Measurements from ENCODE around the gene SERPINA5. TPM values are rescaled to one million over a fixed set of nuclear protein-coding genes. Genes with fewer than 3 reads are reported as not detected.

The SERPINA5 gene
- total and polyA plus RNA-seq, 10 of the 15 experiments (the other 5 are each of a cell fraction or from before 2014, with no cell fraction given): 0.90 TPM; not detected in 9

- H2AFZ ChIP-seq (ENCODE audit: control insufficient read depth, low read depth, low read length): no peak overlapping the region
- BruUV-seq (replicated peaks): no TSS peak
- ChIA-PET SMC1A (ENCODE audit: uncharacterized antibody, unreplicated experiment) (no interaction called here), CTCF (no interaction called here), POLR2A (no interaction called here), RAD21 (ENCODE audit: unreplicated experiment) (no interaction called here)
- no peak overlapping the region for H3K27ac ChIP-seq (ENCODE audit: control insufficient read depth, insufficient read depth)
- in situ Hi-C loops (cut with MboI): no loop called here
- no peak overlapping the region for H3K4me2 ChIP-seq (ENCODE audit: control insufficient read depth, insufficient read depth)
- H3K9me3 ChIP-seq (replicated peaks; ENCODE audit: control insufficient read depth, insufficient read depth, low read length): peaks cover 7% of the 10 kb centered on the region; the same call in 2 of the 3 replicates
- no peak overlapping the region for H3K4me3 ChIP-seq
- no peaks in the 10 kb centered on the region for H3K79me2 ChIP-seq (ENCODE audit: control insufficient read depth, insufficient read depth, low read length)
- FAIRE-seq (no peak), ATAC-seq (no peak), DNase-seq (ENCODE audit: low read depth, low spot score) (no peak)
- no peaks in the 10 kb centered on the region for H3K4me1 ChIP-seq (ENCODE audit: control insufficient read depth, insufficient read depth, low read length)
- H4K20me1 ChIP-seq (ENCODE audit: control insufficient read depth, insufficient read depth): no peaks in the 10 kb centered on the region
- TF ChIP-seq RB1 (IDR thresholded peaks at IDR 0.05; ENCODE audit: borderline replicate concordance): no peak
- no peak for TF ChIP-seq ZBTB11 (CRISPR knock-in tag; IDR thresholded peaks at IDR 0.05)
- TF ChIP-seq, protein P1, sequence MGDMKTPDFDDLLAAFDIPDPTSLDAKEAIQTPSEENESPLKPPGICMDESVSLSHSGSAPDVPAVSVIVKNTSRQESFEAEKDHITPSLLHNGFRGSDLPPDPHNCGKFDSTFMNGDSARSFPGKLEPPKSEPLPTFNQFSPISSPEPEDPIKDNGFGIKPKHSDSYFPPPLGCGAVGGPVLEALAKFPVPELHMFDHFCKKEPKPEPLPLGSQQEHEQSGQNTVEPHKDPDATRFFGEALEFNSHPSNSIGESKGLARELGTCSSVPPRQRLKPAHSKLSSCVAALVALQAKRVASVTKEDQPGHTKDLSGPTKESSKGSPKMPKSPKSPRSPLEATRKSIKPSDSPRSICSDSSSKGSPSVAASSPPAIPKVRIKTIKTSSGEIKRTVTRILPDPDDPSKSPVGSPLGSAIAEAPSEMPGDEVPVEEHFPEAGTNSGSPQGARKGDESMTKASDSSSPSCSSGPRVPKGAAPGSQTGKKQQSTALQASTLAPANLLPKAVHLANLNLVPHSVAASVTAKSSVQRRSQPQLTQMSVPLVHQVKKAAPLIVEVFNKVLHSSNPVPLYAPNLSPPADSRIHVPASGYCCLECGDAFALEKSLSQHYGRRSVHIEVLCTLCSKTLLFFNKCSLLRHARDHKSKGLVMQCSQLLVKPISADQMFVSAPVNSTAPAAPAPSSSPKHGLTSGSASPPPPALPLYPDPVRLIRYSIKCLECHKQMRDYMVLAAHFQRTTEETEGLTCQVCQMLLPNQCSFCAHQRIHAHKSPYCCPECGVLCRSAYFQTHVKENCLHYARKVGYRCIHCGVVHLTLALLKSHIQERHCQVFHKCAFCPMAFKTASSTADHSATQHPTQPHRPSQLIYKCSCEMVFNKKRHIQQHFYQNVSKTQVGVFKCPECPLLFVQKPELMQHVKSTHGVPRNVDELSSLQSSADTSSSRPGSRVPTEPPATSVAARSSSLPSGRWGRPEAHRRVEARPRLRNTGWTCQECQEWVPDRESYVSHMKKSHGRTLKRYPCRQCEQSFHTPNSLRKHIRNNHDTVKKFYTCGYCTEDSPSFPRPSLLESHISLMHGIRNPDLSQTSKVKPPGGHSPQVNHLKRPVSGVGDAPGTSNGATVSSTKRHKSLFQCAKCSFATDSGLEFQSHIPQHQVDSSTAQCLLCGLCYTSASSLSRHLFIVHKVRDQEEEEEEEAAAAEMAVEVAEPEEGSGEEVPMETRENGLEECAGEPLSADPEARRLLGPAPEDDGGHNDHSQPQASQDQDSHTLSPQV (IDR thresholded peaks at IDR 0.05): no peak
- TF ChIP-seq NR2C1 (IDR thresholded peaks at IDR 0.05): no peak
- TF ChIP-seq, protein P2, sequence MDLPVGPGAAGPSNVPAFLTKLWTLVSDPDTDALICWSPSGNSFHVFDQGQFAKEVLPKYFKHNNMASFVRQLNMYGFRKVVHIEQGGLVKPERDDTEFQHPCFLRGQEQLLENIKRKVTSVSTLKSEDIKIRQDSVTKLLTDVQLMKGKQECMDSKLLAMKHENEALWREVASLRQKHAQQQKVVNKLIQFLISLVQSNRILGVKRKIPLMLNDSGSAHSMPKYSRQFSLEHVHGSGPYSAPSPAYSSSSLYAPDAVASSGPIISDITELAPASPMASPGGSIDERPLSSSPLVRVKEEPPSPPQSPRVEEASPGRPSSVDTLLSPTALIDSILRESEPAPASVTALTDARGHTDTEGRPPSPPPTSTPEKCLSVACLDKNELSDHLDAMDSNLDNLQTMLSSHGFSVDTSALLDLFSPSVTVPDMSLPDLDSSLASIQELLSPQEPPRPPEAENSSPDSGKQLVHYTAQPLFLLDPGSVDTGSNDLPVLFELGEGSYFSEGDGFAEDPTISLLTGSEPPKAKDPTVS (IDR thresholded peaks at IDR 0.05; ENCODE audit: low read depth, low read length): no peak
- TF ChIP-seq TCF7 (IDR thresholded peaks at IDR 0.05; ENCODE audit: borderline replicate concordance): no peak
- TF ChIP-seq, protein P3, sequence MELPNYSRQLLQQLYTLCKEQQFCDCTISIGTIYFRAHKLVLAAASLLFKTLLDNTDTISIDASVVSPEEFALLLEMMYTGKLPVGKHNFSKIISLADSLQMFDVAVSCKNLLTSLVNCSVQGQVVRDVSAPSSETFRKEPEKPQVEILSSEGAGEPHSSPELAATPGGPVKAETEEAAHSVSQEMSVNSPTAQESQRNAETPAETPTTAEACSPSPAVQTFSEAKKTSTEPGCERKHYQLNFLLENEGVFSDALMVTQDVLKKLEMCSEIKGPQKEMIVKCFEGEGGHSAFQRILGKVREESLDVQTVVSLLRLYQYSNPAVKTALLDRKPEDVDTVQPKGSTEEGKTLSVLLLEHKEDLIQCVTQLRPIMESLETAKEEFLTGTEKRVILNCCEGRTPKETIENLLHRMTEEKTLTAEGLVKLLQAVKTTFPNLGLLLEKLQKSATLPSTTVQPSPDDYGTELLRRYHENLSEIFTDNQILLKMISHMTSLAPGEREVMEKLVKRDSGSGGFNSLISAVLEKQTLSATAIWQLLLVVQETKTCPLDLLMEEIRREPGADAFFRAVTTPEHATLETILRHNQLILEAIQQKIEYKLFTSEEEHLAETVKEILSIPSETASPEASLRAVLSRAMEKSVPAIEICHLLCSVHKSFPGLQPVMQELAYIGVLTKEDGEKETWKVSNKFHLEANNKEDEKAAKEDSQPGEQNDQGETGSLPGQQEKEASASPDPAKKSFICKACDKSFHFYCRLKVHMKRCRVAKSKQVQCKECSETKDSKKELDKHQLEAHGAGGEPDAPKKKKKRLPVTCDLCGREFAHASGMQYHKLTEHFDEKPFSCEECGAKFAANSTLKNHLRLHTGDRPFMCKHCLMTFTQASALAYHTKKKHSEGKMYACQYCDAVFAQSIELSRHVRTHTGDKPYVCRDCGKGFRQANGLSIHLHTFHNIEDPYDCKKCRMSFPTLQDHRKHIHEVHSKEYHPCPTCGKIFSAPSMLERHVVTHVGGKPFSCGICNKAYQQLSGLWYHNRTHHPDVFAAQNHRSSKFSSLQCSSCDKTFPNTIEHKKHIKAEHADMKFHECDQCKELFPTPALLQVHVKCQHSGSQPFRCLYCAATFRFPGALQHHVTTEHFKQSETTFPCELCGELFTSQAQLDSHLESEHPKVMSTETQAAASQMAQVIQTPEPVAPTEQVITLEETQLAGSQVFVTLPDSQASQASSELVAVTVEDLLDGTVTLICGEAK (IDR thresholded peaks at IDR 0.05; ENCODE audit: borderline replicate concordance): no peak
- no peak for TF ChIP-seq SUPT20H (IDR thresholded peaks at IDR 0.05; ENCODE audit: borderline replicate concordance, control insufficient read depth, low read depth, low read length)
- WGBS (ENCODE audit: insufficient coverage, insufficient replicate concordance, low lambda C conversion rate, missing lambda C conversion rate): 50% methylated on average over 7 of the region's 7 CpGs
- H3K9ac ChIP-seq (ENCODE audit: control insufficient read depth, insufficient read depth, low read length): no peak overlapping the region
- intact Hi-C loops (cut with micrococcal nuclease; ENCODE audit: unreplicated experiment): no loop called here
- no peaks in the 10 kb centered on the region for H3K27me3 ChIP-seq (replicated peaks in 1 of 2; ENCODE audit: control insufficient read depth in 2 of 2, insufficient read depth in 2 of 2, low read length in 1 of 2)
- no peaks in the 10 kb centered on the region for H3K36me3 ChIP-seq (ENCODE audit: control insufficient read depth in 2 of 2, insufficient read depth in 2 of 2, low read length in 1 of 2)
Measured at GRCh38 chr14:94614802-94615201, 33.6 kb downstream of the SERPINA5 start.
